HepG2 (cell line): ENCODE measurements around the gene FAM118A. TPM values are rescaled to one million over a fixed set of nuclear protein-coding genes. Genes with fewer than 3 reads are reported as not detected.

ENCODE experiments used
- ATAC-seq: fragments of 200-7000 bp; cut with Tn5 transposase; 3 replicates; pipeline ENCODE4 v1.9.1; 2020; ENCODE audit warnings: mild to moderate bottlenecking, moderate library complexity
- BruUV-seq: library from RNA; stranded (reverse); fragments of 400-500 nt; replicated peaks from 2 replicates; lab custom pipeline; 2021; lab: Mats Ljungman, UMichigan
- CTCF ChIA-PET: fragments of 300-600 bp; formaldehyde crosslinking; extraction: SDS; loops from one replicate; lab custom pipeline; 2021; ENCODE audit warnings: low total read pairs, inconsistent platforms, low intra/inter-chr PET ratio; lab: Yijun Ruan, JAX
- POLR2A ChIA-PET: fragments of 350-600 bp; sonication (Branson Sonifier 250); formaldehyde crosslinking; loops from one replicate; lab custom pipeline; 2020; ENCODE audit warnings: antibody characterized with exemption, inconsistent platforms; lab: Yijun Ruan, JAX
- DNase-seq: peaks from one replicate; pipeline ENCODE4 v3.0.0-alpha.2; 2015; ENCODE audit warnings: low spot score
- FAIRE-seq: peaks from 3 replicates; lab custom pipeline; 2011; peaks lifted over from hg19 to GRCh38; lab: Jason Lieb, UNC
- H2AFZ ChIP-seq: one replicate; pipeline ENCODE4 v1.6.1; 2011; ENCODE audit warnings: low read length, inconsistent platforms
- H3K27ac ChIP-seq: fragments of 300-600 bp; 3 replicates; pipeline ENCODE4 v1.8.0; 2011; ENCODE audit warnings: mixed run types, mild to moderate bottlenecking, mixed read lengths, low read length, inconsistent platforms; ENCODE audit not compliant: insufficient read depth; ENCODE audit errors: extremely low read length
- H3K27me3 ChIP-seq, 2 experiments: fragments of 200-600 bp in 1 of 2; 2 replicates in 1 of 2; 3 replicates in 1 of 2; pipeline versions ENCODE4 v1.6.0 to v1.8.0; 2011; ENCODE audit warnings: low read length in 2 of 2, mild to moderate bottlenecking in 2 of 2, moderate library complexity in 2 of 2, inconsistent platforms in 1 of 2; ENCODE audit not compliant: insufficient read depth in 2 of 2, control insufficient read depth in 1 of 2
- H3K36me3 ChIP-seq, 2 experiments: fragments of 200-600 bp in 1 of 2; replicated peaks in 1 of 2; 2 replicates in 1 of 2; 3 replicates in 1 of 2; pipeline versions ENCODE4 v1.5.1 to v1.8.0; 2011; ENCODE audit warnings: low read length in 2 of 2, inconsistent platforms in 1 of 2; ENCODE audit not compliant: insufficient read depth in 2 of 2, control insufficient read depth in 1 of 2
- H3K4me1 ChIP-seq: 2 replicates; pipeline ENCODE4 v1.5.1; 2012; ENCODE audit warnings: low read length, inconsistent platforms; ENCODE audit not compliant: insufficient read depth
- H3K4me2 ChIP-seq: 2 replicates; pipeline ENCODE4 v1.6.0; 2011; ENCODE audit warnings: low read depth, low read length, inconsistent platforms
- H3K4me3 ChIP-seq, 3 experiments: fragments of 200-600 bp in 1 of 3; sonication (generic), shearing (Covaris generic) in 1 of 3; replicated peaks in 1 of 3; 2 replicates each; pipeline ENCODE4 v1.5.1; 2011 to 2016; ENCODE audit warnings: low read length in 3 of 3, inconsistent platforms in 2 of 3, low read depth in 2 of 3, mild to moderate bottlenecking in 2 of 3, control low read depth in 1 of 3, mixed read lengths in 1 of 3; ENCODE audit not compliant: insufficient read depth in 1 of 3
- H3K79me2 ChIP-seq: one replicate; pipeline ENCODE4 v1.6.1; 2011; ENCODE audit warnings: low read length, inconsistent platforms; ENCODE audit not compliant: insufficient read depth
- H3K9ac ChIP-seq: 2 replicates; pipeline ENCODE4 v1.6.0; 2011; ENCODE audit warnings: mild to moderate bottlenecking, low read depth, low read length, inconsistent platforms; ENCODE audit not compliant: insufficient read depth
- H3K9me3 ChIP-seq: 2 replicates; pipeline ENCODE4 v1.5.1; 2012; ENCODE audit warnings: mild to moderate bottlenecking, low read length
- H4K20me1 ChIP-seq: 2 replicates; pipeline ENCODE4 v1.6.0; 2011; ENCODE audit warnings: inconsistent platforms, mild to moderate bottlenecking, low read length, moderate library complexity; ENCODE audit not compliant: insufficient read depth
- GATA4 ChIP-seq: sonication (generic); IDR thresholded peaks from 2 replicates; pipeline ENCODE4 v1.6.1; 2016; ENCODE audit warnings: antibody characterized with exemption, low read depth, borderline replicate concordance
- MIER3 ChIP-seq: IDR thresholded peaks from 2 replicates; pipeline ENCODE4 v1.6.1; 2016; ENCODE audit warnings: missing compliant biosample characterization, borderline replicate concordance
- MTA1 ChIP-seq: sonication (generic); formaldehyde crosslinking; IDR thresholded peaks from 2 replicates; pipeline ENCODE4 v1.4.0; 2020; ENCODE audit warnings: missing genetic modification reagents, mild to moderate bottlenecking, borderline replicate concordance
- MXD4 ChIP-seq: IDR thresholded peaks from 2 replicates; pipeline ENCODE4 v1.6.1; 2016; ENCODE audit warnings: mild to moderate bottlenecking, missing biosample characterization, missing genetic modification reagents
- RFX5 ChIP-seq: IDR thresholded peaks from 2 replicates; pipeline ENCODE4 v1.6.1; 2011; ENCODE audit warnings: low read depth, low read length, improper control_type of control experiment
- SAP130 ChIP-seq: IDR thresholded peaks from 2 replicates; pipeline ENCODE4 v1.6.1; 2016; ENCODE audit warnings: low read depth
- SATB2 ChIP-seq: sonication (generic); formaldehyde crosslinking; IDR thresholded peaks from 2 replicates; pipeline ENCODE4 v1.5.0; 2020; ENCODE audit warnings: missing genetic modification reagents
- SRSF4 ChIP-seq: fragments of 200-400 bp; formaldehyde crosslinking; IDR thresholded peaks from one replicate; pipeline ENCODE4 v1.6.1; 2018; ENCODE audit warnings: mild to moderate bottlenecking, low read depth, low read length, moderate library complexity; ENCODE audit not compliant: poor library complexity, severe bottlenecking
- THYN1 ChIP-seq: sonication (generic); formaldehyde crosslinking; IDR thresholded peaks from 2 replicates; pipeline ENCODE4 v1.8.1; 2023; ENCODE audit warnings: low read depth, mild to moderate bottlenecking, moderate library complexity, missing genetic modification reagents, borderline replicate concordance
- ZBTB7B ChIP-seq: sonication (generic); formaldehyde crosslinking; IDR thresholded peaks from 2 replicates; pipeline ENCODE4 v1.4.0; 2020; ENCODE audit warnings: missing genetic modification reagents
- ZKSCAN5 ChIP-seq: sonication (generic); formaldehyde crosslinking; IDR thresholded peaks from 2 replicates; pipeline ENCODE4 v1.5.1; 2020; ENCODE audit warnings: mild to moderate bottlenecking, missing genetic modification reagents
- ZNF101 ChIP-seq: sonication (generic); formaldehyde crosslinking; IDR thresholded peaks from 2 replicates; pipeline ENCODE4 v1.4.0; 2020; ENCODE audit warnings: mild to moderate bottlenecking, low read depth, missing genetic modification reagents, borderline replicate concordance
- WGBS: methylation state at CpG from one replicate; pipeline ENCODE4 v1.1.6; 2017; ENCODE audit warnings: low lambda C conversion rate; 5-methylcytosine and 5-hydroxymethylcytosine counted together
- in situ Hi-C: cut with HindIII; loops from 2 replicates; pipeline ENCODE4 v1.10.0; 2017; ENCODE audit warnings: low pct_unique_long_range_greater_than_20kb; ENCODE audit not compliant: extremely low pct_ligation_motif_present
- intact Hi-C: fragments of 100-400 bp; cut with micrococcal nuclease; formaldehyde crosslinking; loops from one replicate; pipeline ENCODE4 v1.10.0; 2022; ENCODE audit not compliant: unreplicated experiment
- polyA plus RNA-seq, 8 experiments: library from polyadenylated mRNA; depleted of rRNA in 3 of 8; stranded (reverse) in 7 of 8; unstranded in 1 of 8; fragments of >200 nt; fragmentation: Illumina TruSeq in 4 of 8; extraction: Trizol in 4 of 8; gene quantifications; 2 replicates each; pipeline versions ENCODE4 v1.2.1 to v1.2.3, GENCODE V29; 2011 to 2016; ENCODE audit warnings: low read depth in 4 of 8, missing spikeins in 1 of 8, mixed read lengths in 1 of 8; ENCODE audit not compliant: insufficient read depth in 1 of 8
- total RNA-seq, 5 experiments: library from RNA; depleted of rRNA; stranded (reverse); fragments of >200 nt; fragmentation: Illumina TruSeq; extraction: Trizol; gene quantifications; 2 replicates each; pipeline ENCODE4 v1.2.3, GENCODE V29; 2016; ENCODE audit warnings: low read depth in 1 of 5
- TF ChIP-seq, protein P1 (sequence below): sonication (generic); formaldehyde crosslinking; IDR thresholded peaks from 2 replicates; pipeline ENCODE4 v1.4.0; 2020; ENCODE audit warnings: missing genetic modification reagents
- TF ChIP-seq, protein P2 (sequence below): sonication (generic); formaldehyde crosslinking; IDR thresholded peaks from 2 replicates; pipeline ENCODE4 v1.5.1; 2020; ENCODE audit warnings: missing genetic modification reagents, mild to moderate bottlenecking, borderline replicate concordance
- TF ChIP-seq, protein P3 (sequence below): sonication (generic); formaldehyde crosslinking; IDR thresholded peaks from 2 replicates; pipeline ENCODE4 v1.4.0; 2020; ENCODE audit warnings: missing genetic modification reagents

The FAM118A gene
- total and polyA plus RNA-seq, 2 of the 13 experiments (the other 11 are each of a cell fraction or from before 2014, with no cell fraction given), result 36.7 to 48.2 TPM

DNA sequence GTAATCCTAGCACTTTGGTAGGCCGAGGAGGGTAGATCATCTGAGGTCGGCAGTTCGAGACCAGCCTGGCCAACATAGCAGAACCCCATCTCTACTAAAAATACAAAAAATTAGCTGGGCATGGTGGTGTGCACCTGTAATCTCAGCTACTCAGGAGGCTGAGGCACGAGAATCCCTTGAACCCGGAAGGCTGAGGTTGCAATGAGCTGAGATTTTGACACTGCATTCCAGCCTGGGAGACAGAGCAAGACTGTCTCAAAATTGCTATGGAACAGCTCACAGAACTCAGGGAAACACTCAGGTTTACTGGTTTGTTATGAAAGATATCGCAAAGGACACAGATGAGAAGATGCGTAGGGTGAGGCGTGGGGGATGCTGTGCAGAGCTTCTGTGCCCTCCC, 2.7 kb downstream of the FAM118A start (continued):
- TF ChIP-seq ZBTB7B, result no peak
- no peak for TF ChIP-seq MIER3 (CRISPR knock-in tag)
- TF ChIP-seq ZKSCAN5, result no peak
- TF ChIP-seq, protein P1, sequence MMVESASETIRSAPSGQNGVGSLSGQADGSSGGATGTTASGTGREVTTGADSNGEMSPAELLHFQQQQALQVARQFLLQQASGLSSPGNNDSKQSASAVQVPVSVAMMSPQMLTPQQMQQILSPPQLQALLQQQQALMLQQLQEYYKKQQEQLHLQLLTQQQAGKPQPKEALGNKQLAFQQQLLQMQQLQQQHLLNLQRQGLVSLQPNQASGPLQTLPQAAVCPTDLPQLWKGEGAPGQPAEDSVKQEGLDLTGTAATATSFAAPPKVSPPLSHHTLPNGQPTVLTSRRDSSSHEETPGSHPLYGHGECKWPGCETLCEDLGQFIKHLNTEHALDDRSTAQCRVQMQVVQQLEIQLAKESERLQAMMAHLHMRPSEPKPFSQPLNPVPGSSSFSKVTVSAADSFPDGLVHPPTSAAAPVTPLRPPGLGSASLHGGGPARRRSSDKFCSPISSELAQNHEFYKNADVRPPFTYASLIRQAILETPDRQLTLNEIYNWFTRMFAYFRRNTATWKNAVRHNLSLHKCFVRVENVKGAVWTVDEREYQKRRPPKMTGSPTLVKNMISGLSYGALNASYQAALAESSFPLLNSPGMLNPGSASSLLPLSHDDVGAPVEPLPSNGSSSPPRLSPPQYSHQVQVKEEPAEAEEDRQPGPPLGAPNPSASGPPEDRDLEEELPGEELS (CRISPR knock-in tag), result no peak
- no peak for TF ChIP-seq ZNF101

DNA sequence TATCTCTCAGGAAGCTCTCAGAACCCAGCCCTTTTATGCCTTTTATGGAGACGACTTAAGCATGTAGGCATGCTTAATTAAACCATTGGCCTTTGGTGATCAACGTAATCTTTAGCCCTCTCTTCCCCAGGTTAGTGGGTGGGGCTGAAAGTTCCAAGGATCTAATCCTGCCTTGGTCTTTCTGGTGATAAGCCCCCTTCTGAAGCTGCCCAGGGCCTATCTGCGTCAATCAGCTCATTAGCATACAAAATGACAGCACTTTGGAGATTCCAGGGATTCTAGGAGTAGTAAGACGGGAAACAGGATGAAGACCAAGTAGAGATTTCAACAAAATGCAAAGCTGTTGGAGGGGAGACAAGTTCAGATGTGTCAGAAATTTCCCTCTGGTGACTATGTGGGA, 3.1 kb downstream of the FAM118A start:
- peaks cover 77% of the 10 kb centered on the region for H3K79me2 ChIP-seq
- no peak overlapping the region for H3K4me3 ChIP-seq
- H3K9ac ChIP-seq, result no peak overlapping the region
- ChIA-PET CTCF (no interaction called here), POLR2A (interaction anchor here (6.7 kb wide), 1 partner anchor 39 kb away, joined by 56 read pairs; no protein-coding TSS in a partner anchor)
- no peak overlapping the region for H2AFZ ChIP-seq
- peaks cover 2 to 10% of the 10 kb centered on the region in 2 experiments; a peak in 1 of 5 replicates for H3K36me3 ChIP-seq
- intact Hi-C loops (no loop called here), in situ Hi-C loops (no loop called here)
- peaks cover 27% of the 10 kb centered on the region for H4K20me1 ChIP-seq
- H3K27me3 ChIP-seq, result no peaks in the 10 kb centered on the region
- ATAC-seq (no peak), FAIRE-seq (no peak), DNase-seq (no peak)
- H3K4me2 ChIP-seq, result no peak overlapping the region
- no TSS peak for BruUV-seq
- WGBS, result 94% methylated on average over 4 of the region's 4 CpGs
- no peaks in the 10 kb centered on the region for H3K9me3 ChIP-seq
- H3K4me1 ChIP-seq, result peaks cover 85% of the 10 kb centered on the region
- H3K27ac ChIP-seq, result no peak overlapping the region
- TF ChIP-seq, protein P2, sequence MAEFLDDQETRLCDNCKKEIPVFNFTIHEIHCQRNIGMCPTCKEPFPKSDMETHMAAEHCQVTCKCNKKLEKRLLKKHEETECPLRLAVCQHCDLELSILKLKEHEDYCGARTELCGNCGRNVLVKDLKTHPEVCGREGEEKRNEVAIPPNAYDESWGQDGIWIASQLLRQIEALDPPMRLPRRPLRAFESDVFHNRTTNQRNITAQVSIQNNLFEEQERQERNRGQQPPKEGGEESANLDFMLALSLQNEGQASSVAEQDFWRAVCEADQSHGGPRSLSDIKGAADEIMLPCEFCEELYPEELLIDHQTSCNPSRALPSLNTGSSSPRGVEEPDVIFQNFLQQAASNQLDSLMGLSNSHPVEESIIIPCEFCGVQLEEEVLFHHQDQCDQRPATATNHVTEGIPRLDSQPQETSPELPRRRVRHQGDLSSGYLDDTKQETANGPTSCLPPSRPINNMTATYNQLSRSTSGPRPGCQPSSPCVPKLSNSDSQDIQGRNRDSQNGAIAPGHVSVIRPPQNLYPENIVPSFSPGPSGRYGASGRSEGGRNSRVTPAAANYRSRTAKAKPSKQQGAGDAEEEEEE (CRISPR knock-in tag), result no peak
- TF ChIP-seq SATB2 (CRISPR knock-in tag) (no peak), MXD4 (CRISPR knock-in tag) (no peak), SAP130 (no peak), SRSF4 (no peak), THYN1 (CRISPR knock-in tag) (no peak), RFX5 (no peak), GATA4 (no peak), MTA1 (no peak)
- TF ChIP-seq, protein P3, sequence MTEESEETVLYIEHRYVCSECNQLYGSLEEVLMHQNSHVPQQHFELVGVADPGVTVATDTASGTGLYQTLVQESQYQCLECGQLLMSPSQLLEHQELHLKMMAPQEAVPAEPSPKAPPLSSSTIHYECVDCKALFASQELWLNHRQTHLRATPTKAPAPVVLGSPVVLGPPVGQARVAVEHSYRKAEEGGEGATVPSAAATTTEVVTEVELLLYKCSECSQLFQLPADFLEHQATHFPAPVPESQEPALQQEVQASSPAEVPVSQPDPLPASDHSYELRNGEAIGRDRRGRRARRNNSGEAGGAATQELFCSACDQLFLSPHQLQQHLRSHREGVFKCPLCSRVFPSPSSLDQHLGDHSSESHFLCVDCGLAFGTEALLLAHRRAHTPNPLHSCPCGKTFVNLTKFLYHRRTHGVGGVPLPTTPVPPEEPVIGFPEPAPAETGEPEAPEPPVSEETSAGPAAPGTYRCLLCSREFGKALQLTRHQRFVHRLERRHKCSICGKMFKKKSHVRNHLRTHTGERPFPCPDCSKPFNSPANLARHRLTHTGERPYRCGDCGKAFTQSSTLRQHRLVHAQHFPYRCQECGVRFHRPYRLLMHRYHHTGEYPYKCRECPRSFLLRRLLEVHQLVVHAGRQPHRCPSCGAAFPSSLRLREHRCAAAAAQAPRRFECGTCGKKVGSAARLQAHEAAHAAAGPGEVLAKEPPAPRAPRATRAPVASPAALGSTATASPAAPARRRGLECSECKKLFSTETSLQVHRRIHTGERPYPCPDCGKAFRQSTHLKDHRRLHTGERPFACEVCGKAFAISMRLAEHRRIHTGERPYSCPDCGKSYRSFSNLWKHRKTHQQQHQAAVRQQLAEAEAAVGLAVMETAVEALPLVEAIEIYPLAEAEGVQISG (CRISPR knock-in tag), result no peak
